Measurements from ENCODE around the gene PIP5K1A. TPM values are rescaled to one million over a fixed set of nuclear protein-coding genes. Genes with fewer than 3 reads are reported as not detected.
"Not testable (repeated sequence)": the region's sequence is repeated elsewhere in the genome, so short reads cannot be mapped to it uniquely, and the experiment has no call there.

Gene PIP5K1A
- total RNA-seq, 2 experiments from 2014 or later = 74.5 to 85.1 TPM

DNA sequence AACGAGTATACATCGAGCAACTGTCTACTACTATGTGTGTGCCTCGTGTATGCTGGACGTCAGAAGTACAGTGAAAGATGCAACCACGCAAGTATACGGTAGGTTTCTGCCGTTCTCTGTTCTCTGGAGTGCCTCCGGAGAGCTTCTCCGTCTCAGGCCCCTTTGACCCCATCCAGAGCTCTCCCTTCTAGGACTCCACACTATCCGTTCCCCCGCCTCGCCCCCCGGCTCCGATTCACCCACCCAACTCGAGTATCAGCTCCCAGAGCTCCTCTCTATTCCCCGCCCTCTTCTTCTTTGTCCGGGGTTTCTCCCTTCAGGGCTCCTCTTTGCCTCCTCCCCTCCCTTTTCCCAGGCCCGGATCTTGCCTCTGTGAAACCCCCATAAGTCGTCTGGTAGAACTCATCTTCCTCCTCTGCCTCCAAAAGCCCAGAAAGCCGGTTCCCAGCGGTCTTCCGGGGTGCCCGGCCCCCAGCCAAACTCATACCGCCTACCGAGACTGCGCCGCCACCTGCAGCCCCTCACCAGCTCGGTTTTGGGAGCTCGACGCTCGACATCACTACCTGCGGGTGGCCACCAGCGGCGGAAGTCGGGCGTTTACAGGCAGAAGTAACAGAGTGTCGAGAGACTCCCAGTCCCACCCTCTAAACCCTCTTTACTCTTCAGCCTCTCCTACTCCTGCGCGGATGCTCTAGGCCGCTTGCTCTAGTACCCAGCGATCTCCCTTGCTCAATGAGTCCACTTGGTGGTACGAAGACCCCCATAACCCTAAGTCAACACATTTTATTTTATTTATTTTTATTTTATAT lies 8.5 kb upstream of the PIP5K1A start, which contains the start of gene VPS72:
VPS72 (minus strand) TSS at position 561 of the 809 bp plus-strand sequence; CDS start at position 485, 76 bp downstream.
- Mint-ChIP-seq H3K4me3 (peak within 1 kb of the TSS; percentile 96), H3K36me3 (ENCODE audit: low read depth) (peaks cover 6% of the 10 kb centered on the region), H3K4me1 (peaks cover 27% of the 10 kb centered on the region), H3K27ac (peak within 1 kb of the TSS; percentile 98), H3K27me3 (no peaks in the 10 kb centered on the region), H3K9me3 (ENCODE audit: low read depth) (no peaks in the 10 kb centered on the region)
- intact Hi-C loops (cut with DNase I, micrococcal nuclease) = loop anchor here (1.0 to 2.0 kb wide), 7 partner anchors 8 to 182 kb away; partner anchors contain the start of genes PIP5K1A (in 2 of the 2), PI4KB (in 1 of the 2), PRUNE1 (in 1 of the 2) and PSMD4 (in 1 of the 2)
- ChIA-PET CTCF (interaction anchor here (0.6 to 1.5 kb wide), 9 partner anchors 16 to 206 kb away, joined by 3 to 8 read pairs (median 4); partner anchors contain the start of gene TNFAIP8L2), POLR2A (interaction anchor here (0.6 to 1.6 kb wide), 13 partner anchors 9 to 122 kb away, joined by 3 to 14 read pairs (median 4); partner anchors contain the start of genes PSMD4, SCNM1 and ZNF687)
- ATAC-seq (peak; percentile 96), DNase-seq (peak; percentile 93)

DNA sequence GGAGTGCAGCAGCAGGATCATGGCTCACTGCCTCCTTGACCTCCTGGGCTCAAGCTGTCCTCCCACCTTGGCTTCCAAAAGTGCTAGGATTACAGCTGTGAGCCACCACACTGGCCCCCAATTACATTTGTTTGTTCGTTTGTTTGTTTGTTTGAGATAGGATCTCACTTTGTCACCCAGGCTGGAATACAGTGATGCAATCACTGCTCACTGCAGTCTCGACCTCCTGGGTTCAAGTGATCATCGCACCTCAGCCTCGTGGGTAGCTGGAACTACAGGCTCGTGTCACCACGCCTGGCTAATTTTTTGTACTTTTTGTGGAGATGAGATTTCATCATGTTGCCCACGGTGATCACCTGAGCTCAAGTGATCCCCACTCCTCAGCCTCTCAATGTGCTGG lies 6.3 kb upstream of the PIP5K1A start:
- Mint-ChIP-seq H3K36me3 (ENCODE audit: low read depth) (no peaks in the 10 kb centered on the region), H3K27me3 (no peaks in the 10 kb centered on the region), H3K9me3 (ENCODE audit: low read depth) (no peaks in the 10 kb centered on the region), H3K4me3 (no peak overlapping the region), H3K27ac (no peak overlapping the region), H3K4me1 (peaks cover 28% of the 10 kb centered on the region)
- ATAC-seq (no peak), DNase-seq (no peak)
- CTCF ChIA-PET = interaction anchor here (0.8 to 2.3 kb wide), 2 partner anchors 37 to 60 kb away, joined by 3 to 9 read pairs; no protein-coding TSS in a partner anchor
- POLR2A ChIA-PET = no interaction called here
- intact Hi-C loops (cut with DNase I, micrococcal nuclease) = no loop called here

DNA sequence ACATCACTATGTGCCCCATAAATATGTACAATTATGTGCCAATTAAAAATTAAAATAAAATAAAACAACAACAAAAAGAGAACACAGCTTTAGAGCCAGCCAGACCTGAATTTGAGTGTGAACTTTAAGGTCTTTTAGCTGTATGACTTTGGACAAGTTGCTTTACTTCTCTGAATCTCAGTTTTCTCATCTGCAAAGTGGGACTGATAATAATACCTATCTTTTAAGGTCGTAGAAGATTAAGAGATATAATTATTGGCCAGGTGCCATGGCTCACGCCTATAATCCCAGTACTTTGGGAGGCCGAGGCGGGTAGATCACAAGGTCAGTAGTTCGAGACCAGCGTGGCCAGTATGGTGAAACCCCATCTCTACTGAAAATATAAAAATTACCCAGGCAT lies 5.0 kb upstream of the PIP5K1A start:
- Mint-ChIP-seq H3K4me1 (peaks cover 32% of the 10 kb centered on the region), H3K9me3 (ENCODE audit: low read depth) (no peaks in the 10 kb centered on the region), H3K27ac (no peak overlapping the region), H3K27me3 (no peaks in the 10 kb centered on the region), H3K4me3 (no peak overlapping the region), H3K36me3 (ENCODE audit: low read depth) (peaks cover under 1% of the 10 kb centered on the region)
- POLR2A ChIA-PET = no interaction called here
- ATAC-seq (no peak), DNase-seq (no peak)
- intact Hi-C loops (cut with DNase I, micrococcal nuclease) = no loop called here
- CTCF ChIA-PET = interaction anchor here (0.7 to 2.3 kb wide), 3 partner anchors 16 to 58 kb away, joined by 3 to 9 read pairs (median 3); no protein-coding TSS in a partner anchor

DNA sequence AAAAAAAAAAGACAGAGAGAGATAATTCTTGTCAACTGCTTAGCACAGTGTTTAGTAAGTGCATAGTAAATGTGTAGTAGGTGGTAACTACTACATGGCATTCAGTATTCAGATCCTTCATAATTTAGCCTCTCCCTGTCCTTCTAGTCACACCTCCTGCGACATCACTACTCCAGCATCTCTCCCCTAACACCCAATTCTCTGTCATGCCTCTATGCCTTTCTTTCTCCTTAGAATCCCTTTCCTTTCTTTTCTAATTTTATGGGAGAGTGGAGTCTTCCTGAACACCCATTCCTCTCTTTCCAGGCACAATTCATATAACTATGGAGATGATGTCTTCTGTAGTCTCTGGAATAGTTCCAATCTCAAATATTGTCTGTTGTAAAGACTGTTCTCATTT lies 4.5 kb upstream of the PIP5K1A start:
- Mint-ChIP-seq H3K27ac (no peak overlapping the region), H3K4me1 (peaks cover 28% of the 10 kb centered on the region), H3K36me3 (ENCODE audit: low read depth) (peaks cover 4% of the 10 kb centered on the region), H3K27me3 (no peaks in the 10 kb centered on the region), H3K9me3 (ENCODE audit: low read depth) (no peaks in the 10 kb centered on the region), H3K4me3 (no peak overlapping the region)
- no peak for ATAC-seq
- ChIA-PET CTCF (interaction anchor here (0.7 to 0.9 kb wide), 2 partner anchors 18 to 57 kb away, joined by 3 to 4 read pairs; no protein-coding TSS in a partner anchor), POLR2A (no interaction called here)
- intact Hi-C loops (cut with DNase I, micrococcal nuclease) = no loop called here
- no peak for DNase-seq

DNA sequence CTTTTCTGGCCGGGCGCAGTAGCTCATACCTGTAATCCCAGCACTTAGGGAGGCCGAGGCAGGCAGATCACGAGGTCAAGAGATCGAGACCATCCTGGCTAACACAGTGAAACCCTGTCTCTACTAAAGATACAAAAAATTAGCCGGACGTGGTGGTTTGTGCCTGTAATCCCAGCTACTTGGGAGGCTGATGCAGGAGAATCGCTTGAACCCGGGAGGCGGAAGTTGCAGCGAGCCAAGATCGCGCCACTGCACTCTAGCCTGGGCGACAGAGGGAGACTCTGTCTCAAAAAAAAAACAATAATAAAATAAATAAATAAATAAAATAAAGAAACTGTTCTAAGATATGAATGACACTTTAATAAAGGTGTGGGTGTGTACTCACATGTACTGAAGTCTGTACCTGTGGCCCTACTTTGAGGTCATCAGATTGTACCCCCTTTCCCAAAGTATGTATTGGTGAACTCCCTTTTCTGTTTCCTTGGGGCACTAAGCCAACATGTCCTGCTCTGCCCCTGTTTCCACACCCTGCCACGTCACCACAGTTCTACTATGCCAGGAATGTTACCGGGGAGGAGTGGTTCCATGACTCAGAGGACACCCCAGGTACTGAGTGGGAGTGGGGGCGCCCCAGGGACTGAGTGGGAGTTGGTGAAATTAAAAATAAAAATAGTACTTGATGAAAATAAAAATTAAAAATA lies 3.3 kb upstream of the PIP5K1A start:
- POLR2A ChIA-PET = not testable (repeated sequence)
- CTCF ChIA-PET = interaction anchor here (0.7 to 1.1 kb wide), 4 partner anchors 17 to 60 kb away, joined by 3 to 4 read pairs (median 3); partner anchors contain the start of gene PSMD4
- intact Hi-C loops (cut with DNase I, micrococcal nuclease) = loop anchor here in 1 of 2 experiments (5.0 kb wide), 3 partner anchors 38 to 207 kb away; partner anchors contain the start of genes PI4KB and TNFAIP8L2

DNA sequence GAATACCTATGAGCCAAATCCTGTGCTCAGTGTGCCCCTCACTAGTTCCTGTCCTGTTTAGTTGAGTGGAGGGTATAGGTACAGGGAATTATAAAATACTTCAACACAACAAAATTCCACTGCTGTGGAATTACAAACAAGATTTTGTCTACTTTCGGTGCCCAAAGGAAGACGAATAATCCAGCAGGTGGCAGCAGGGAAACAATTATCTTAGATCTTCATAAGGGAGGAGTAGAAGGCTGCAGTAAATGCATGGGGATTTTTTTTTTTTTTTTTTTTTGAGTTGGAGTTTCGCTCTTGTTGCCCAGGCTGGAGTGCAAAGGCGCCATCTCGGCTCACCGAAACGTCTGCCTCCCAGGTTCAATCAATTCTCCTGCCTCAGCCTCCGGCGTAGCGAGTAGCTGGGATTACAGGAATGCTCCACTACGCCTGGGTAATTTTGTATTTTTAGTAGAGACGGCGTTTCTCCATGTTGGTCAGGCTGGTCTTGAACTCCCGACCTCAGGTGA lies 2.0 kb upstream of the PIP5K1A start:
- peak; percentile 76 for DNase-seq
- H3K27ac Mint-ChIP-seq = no peak overlapping the region
- ChIA-PET CTCF (interaction anchor here (0.7 to 1.1 kb wide), 3 partner anchors 16 to 58 kb away, joined by 3 read pairs; partner anchors contain the start of gene PSMD4), POLR2A (no interaction called here)
- intact Hi-C loops (cut with DNase I, micrococcal nuclease) = loop anchor here (1.0 to 5.0 kb wide), 7 partner anchors 30 to 206 kb away; partner anchors contain the start of genes PI4KB (in 2 of the 2), SCNM1 (in 1 of the 2) and TNFAIP8L2 (in 1 of the 2)
- H3K36me3 Mint-ChIP-seq (ENCODE audit: low read depth) = peaks cover 21% of the 10 kb centered on the region
- no peaks in the 10 kb centered on the region for H3K27me3 Mint-ChIP-seq
- H3K9me3 Mint-ChIP-seq (ENCODE audit: low read depth) = no peaks in the 10 kb centered on the region
- peaks cover 30% of the 10 kb centered on the region for H3K4me1 Mint-ChIP-seq
- peak overlapping the region; percentile 38 for H3K4me3 Mint-ChIP-seq
- ATAC-seq = peak; percentile 36

More for the DNA sequence above, 3.3 kb upstream of the PIP5K1A start:
- not testable (repeated sequence) for ATAC-seq; H3K27me3 Mint-ChIP-seq; H3K9me3 Mint-ChIP-seq (ENCODE audit: low read depth); H3K4me3 Mint-ChIP-seq; H3K27ac Mint-ChIP-seq
- Mint-ChIP-seq H3K36me3 (ENCODE audit: low read depth) (peaks cover 16% of the 10 kb centered on the region), H3K4me1 (peaks cover 30% of the 10 kb centered on the region)
- peak; percentile 23 for DNase-seq

DNA sequence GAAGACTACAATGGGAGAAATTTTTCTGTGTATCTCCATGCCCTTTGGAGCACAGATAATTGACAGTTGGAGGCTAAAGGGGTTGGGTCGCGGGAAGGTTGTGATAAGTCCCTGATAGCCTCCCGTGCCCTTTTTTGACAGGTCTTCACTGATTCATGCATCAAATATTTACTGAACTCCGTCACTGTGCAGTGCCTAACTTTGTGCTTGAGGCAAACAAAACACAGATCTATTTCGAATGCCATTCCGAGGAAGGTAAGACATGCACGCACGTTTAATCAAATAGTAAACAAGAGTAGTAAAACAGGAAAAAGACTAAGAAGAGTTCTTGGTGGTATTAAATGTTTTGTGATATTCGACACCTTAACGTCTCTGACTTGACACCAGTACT lies 494 bp upstream of the PIP5K1A start:
- no peak for DNase-seq
- Mint-ChIP-seq H3K4me3 (peak overlapping the region; percentile 98), H3K9me3 (ENCODE audit: low read depth) (no peaks in the 10 kb centered on the region), H3K27me3 (no peaks in the 10 kb centered on the region), H3K4me1 (peaks cover 38% of the 10 kb centered on the region), H3K36me3 (ENCODE audit: low read depth) (peaks cover 30% of the 10 kb centered on the region), H3K27ac (peak overlapping the region; percentile 100)
- intact Hi-C loops (cut with DNase I, micrococcal nuclease) = loop anchor here (1.0 to 5.0 kb wide), 13 partner anchors 8 to 272 kb away; partner anchors contain the start of genes PSMD4 (in 2 of the 2), RFX5 (in 2 of the 2), SCNM1 (in 2 of the 2) and VPS72 (in 2 of the 2)
- ChIA-PET POLR2A (no interaction called here), CTCF (interaction anchor here (1.1 kb wide), 1 partner anchor 29 kb away, joined by 3 read pairs; no protein-coding TSS in a partner anchor)
- no peak for ATAC-seq

DNA sequence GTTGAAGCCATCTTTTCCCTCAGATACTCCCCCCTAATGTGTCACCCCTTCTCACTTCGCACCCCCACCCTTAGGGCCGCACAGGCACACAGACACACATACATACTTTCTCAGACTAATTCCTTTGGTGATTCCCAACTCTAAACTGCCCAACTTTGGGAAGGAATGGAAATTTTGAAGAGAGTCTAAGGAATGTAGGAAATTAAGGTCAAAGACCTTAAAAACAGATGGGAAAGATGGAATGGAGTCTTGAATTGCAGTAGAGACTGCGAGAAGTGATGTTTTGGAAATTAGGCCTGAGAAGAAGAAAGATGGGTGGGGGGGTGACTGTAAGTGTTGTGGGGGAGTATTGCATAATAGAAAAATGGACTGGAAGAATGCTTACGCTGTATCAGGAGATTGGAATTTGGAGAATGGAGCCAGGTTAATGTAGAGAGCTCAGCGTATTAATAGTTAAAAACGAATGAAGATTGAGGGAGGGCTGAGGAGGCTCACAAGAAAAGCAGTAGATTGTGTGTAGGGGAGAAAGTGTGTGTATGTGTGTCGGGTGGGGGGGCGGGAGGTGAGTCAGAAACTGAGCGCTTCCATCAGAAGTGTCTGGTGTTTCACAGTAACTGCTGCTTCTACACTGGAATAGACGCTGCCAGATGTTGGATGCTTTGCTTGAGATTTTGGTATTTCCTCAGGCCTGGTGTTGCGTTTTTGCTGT lies 1.7 kb downstream of the PIP5K1A start:
- ChIA-PET CTCF (interaction anchor here (0.7 to 2.3 kb wide), 6 partner anchors 43 to 433 kb away, joined by 3 to 10 read pairs (median 3); partner anchors contain the start of gene TNFAIP8L2), POLR2A (interaction anchor here (1.0 to 1.3 kb wide), 3 partner anchors 10 to 52 kb away, joined by 3 to 7 read pairs (median 3); partner anchors contain the start of gene VPS72)
- DNase-seq = peak; percentile 51
- peak overlapping the region; percentile 98 for H3K4me3 Mint-ChIP-seq
- intact Hi-C loops (cut with DNase I, micrococcal nuclease) = loop anchor here (2.0 to 5.0 kb wide), 6 partner anchors 43 to 202 kb away; partner anchors contain the start of genes RFX5 (in 2 of the 2), GABPB2 (in 1 of the 2), PI4KB (in 1 of the 2) and PRUNE1 (in 1 of the 2)
- peak; percentile 28 for ATAC-seq
- H3K9me3 Mint-ChIP-seq (ENCODE audit: low read depth) = no peaks in the 10 kb centered on the region
- peaks cover 41% of the 10 kb centered on the region for H3K4me1 Mint-ChIP-seq
- H3K36me3 Mint-ChIP-seq (ENCODE audit: low read depth) = peaks cover 34% of the 10 kb centered on the region
- H3K27ac Mint-ChIP-seq = peak overlapping the region; percentile 100
- no peaks in the 10 kb centered on the region for H3K27me3 Mint-ChIP-seq

DNA sequence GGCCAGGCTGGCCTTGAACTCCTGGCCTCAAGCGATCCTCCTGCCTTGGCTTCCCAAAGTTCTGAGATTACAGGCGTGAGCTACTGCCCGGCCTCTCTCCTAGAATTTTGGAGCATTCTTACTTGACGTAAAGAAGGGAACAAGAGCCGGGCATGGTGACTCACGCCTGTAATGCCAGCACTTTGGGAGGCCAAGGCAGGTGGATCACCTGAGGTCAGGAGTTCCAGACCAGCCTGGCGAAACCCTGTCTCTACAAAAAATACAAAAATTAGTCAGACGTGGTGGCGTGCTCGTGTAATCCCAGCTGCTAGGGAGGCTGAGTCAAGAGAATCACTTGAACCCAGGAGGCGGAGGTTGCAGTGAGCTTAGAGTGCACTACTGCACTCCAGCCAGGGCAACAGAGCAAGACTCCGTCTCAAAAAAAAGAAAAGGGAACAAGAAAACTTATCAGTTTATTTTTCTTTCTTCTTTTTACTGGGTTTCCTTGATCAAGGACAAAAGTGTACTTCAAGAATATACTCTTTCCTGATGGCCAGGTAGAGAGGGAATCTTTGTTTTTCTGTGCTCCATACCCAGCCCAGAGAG lies 7.1 kb downstream of the PIP5K1A start:
- CTCF ChIA-PET = interaction anchor here (0.6 to 1.0 kb wide), 4 partner anchors 14 to 814 kb away, joined by 3 read pairs; partner anchors contain the start of gene VPS72
- POLR2A ChIA-PET; H3K9me3 Mint-ChIP-seq (ENCODE audit: low read depth): not testable (repeated sequence)

DNA sequence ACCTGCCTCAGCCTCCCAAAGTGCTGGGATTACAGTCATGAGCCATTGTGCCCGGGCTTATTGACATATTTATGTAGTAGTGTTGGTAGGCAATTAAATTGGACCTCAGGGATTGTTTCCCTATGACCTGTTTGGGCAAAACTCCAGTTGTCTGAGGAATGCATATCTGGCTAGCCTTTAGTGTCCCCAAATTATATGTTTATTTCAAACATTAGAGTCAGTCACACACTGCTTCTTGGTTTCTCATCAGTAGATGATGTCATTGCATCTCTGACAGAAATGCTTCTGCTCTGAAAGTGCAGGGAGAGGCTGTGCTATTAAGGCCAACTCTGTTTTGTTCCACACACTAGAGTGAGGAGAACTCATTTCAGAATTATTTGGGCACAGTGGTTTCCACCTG lies 12.5 kb downstream of the PIP5K1A start:
- no peak overlapping the region for H3K4me3 Mint-ChIP-seq
- POLR2A ChIA-PET = no interaction called here
- CTCF ChIA-PET = interaction anchor here (0.6 to 1.8 kb wide), 3 partner anchors 10 to 331 kb away, joined by 3 to 10 read pairs (median 3); no protein-coding TSS in a partner anchor
- intact Hi-C loops (cut with DNase I, micrococcal nuclease) = no loop called here
- no peaks in the 10 kb centered on the region for H3K9me3 Mint-ChIP-seq (ENCODE audit: low read depth)
- peak; percentile 48 for ATAC-seq
- peaks cover 36% of the 10 kb centered on the region for H3K4me1 Mint-ChIP-seq
- peaks cover 42% of the 10 kb centered on the region for H3K36me3 Mint-ChIP-seq (ENCODE audit: low read depth)
- H3K27me3 Mint-ChIP-seq = no peaks in the 10 kb centered on the region
- no peak for DNase-seq
- H3K27ac Mint-ChIP-seq = peak overlapping the region; percentile 12

More for the DNA sequence above, 7.1 kb downstream of the PIP5K1A start:
- ATAC-seq; H3K4me3 Mint-ChIP-seq; H3K27ac Mint-ChIP-seq; DNase-seq; H3K27me3 Mint-ChIP-seq; intact Hi-C loops (cut with DNase I, micrococcal nuclease): not testable (repeated sequence)
- Mint-ChIP-seq H3K36me3 (ENCODE audit: low read depth) (peaks cover 36% of the 10 kb centered on the region), H3K4me1 (peaks cover 27% of the 10 kb centered on the region)

All from activated CD4-positive, alpha-beta T cell treated with anti-CD3 and anti-CD28 coated beads for 36 hours (primary cell).